AG10803 (cell line): ENCODE data around the gene MYBPC2.

Source experiments
- DNase-seq: peaks from one replicate; pipeline ENCODE4 v3.0.0; 2010; ENCODE audit warnings: low read depth
- H3K4me3 ChIP-seq: 2 replicates; pipeline ENCODE4 v1.5.1; 2011; ENCODE audit warnings: mild to moderate bottlenecking, low read length, control low read depth
- TF ChIP-seq, protein P1 (sequence below): conservative IDR thresholded peaks from 2 replicates; pipeline ENCODE4 v1.5.1; 2011; ENCODE audit warnings: mild to moderate bottlenecking, low read length, control low read depth, inconsistent platforms

Gene MYBPC2

DNA sequence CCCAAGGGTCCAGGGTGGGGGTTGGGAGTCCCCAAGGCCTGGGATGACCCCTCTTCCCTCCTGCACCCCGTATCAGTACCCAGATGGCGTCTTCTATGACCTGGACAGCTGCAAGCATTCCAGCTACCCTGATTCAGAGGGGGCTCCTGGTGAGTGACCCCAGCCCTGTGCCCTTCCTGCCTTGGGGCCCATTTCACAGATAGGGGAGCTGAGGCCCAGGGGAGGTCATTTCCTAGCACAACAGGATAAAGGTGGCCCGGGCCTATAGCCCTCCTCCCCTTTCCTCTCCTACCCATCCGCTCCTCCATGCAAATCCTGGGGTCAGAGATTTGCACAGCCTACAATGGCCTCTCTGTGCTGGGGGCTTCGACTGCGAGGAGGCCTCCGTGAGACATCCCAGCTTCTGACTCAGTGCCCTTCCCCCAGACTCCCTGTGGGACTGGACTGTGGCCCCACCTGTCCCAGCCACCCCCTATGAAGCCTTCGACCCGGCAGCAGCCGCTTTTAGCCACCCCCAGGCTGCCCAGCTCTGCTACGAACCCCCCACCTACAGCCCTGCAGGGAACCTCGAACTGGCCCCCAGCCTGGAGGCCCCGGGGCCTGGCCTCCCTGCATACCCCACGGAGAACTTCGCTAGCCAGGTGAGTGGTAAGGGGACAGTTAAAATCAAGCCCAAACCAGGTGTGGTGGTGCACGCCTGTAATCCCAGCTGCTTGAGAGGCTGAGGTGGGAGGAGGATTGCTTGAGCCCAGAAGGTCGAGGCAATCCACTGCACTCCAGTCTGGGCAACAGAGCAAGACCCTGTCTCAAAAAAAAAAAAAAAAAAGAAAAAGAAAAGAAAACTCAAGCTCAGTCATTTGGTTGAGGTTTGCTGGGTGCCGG is 10.1 kb upstream of the MYBPC2 start:
- no peak for DNase-seq
- no peak overlapping the region for H3K4me3 ChIP-seq
- TF ChIP-seq, protein P1, sequence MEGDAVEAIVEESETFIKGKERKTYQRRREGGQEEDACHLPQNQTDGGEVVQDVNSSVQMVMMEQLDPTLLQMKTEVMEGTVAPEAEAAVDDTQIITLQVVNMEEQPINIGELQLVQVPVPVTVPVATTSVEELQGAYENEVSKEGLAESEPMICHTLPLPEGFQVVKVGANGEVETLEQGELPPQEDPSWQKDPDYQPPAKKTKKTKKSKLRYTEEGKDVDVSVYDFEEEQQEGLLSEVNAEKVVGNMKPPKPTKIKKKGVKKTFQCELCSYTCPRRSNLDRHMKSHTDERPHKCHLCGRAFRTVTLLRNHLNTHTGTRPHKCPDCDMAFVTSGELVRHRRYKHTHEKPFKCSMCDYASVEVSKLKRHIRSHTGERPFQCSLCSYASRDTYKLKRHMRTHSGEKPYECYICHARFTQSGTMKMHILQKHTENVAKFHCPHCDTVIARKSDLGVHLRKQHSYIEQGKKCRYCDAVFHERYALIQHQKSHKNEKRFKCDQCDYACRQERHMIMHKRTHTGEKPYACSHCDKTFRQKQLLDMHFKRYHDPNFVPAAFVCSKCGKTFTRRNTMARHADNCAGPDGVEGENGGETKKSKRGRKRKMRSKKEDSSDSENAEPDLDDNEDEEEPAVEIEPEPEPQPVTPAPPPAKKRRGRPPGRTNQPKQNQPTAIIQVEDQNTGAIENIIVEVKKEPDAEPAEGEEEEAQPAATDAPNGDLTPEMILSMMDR: no peak

DNA sequence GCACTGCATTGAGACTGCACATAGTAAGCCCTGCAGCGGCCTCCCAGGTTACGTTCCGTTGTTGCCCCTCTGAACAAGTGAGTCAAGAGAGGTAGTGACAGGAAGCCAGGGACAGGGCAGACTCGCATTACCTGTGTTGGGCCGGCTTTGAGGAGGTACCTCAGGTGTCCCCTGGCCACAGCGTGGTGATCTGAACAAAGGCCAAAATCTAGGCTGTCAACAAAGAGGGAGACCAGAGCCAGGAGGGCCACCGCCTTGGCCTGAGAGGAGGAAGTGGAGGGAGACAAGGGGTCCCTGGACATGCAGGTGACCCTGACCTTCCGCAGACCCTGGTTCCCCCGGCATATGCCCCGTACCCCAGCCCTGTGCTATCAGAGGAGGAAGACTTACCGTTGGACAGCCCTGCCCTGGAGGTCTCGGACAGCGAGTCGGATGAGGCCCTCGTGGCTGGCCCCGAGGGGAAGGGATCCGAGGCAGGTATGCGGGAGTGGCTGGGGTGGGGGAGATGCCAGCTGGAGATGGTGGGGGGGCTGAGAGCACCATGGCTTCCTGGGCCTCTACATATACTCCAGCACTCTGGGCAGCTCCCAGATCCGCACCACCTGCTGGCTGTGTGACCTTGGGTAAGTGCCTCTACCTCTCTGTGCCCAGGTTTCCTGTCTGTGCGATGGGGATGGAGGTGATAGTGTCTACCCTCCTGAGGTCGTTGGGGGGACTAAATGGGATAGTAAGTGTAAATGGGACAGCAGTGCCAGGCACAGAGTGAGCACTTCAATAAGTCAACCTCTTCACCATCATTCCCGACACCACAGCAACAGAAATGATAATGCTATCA is 9.2 kb upstream of the MYBPC2 start:
- DNase-seq: no peak
- TF ChIP-seq, protein P1: no peak
- H3K4me3 ChIP-seq: no peak overlapping the region

DNA sequence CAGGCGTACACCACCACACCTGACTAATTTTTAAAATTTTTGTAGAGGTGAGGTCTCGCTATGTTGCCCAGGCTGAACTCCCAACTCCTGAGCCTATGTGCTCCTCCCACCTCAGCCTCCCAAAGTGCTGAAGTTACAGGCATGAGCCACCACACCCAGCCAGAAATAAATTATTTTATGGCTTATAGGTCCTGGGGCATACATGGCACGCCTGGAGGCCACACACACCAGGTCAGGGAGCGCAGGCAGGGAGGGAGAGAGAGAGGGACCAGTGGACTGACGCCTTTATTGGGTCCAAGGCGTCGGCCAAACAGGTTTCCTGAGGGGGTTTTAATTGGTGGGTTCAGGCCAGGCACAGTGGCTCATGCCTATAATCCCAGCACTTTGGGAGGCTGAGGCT is 7.1 kb upstream of the MYBPC2 start:
- DNase-seq: no peak
- TF ChIP-seq, protein P1: no peak

DNA sequence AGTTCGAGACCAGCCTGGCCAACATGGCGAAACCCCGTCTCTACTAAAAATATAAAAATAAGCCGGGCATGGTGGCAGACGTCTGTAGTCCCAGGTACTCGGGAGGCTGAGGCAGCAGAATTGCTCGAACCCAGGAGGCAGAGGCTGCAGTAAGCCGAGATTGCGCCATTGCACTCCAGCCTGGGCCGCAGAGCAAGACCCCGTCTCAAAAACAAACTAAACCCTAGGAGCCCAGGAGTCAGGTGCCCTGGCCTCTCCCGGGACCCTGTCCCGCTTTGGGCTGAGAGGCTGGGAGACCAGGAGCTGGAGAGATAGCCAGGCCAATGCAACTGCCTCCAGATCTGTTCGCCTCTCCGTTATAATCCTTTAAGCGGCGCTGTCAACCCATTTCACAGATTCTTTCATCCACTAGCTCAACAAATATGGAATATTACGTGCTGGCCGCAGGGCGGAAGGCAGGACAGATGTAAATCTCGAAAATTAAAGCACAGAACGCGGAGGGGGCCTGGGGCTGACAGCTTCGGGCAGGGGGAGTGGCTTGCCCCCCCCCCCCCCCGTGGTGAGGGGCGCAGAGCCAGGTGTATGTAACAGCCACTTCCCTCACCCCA is 5.3 kb upstream of the MYBPC2 start:
- TF ChIP-seq, protein P1: no peak
- 0 out of 2 replicates have a peak overlapping the region, but pooled peaks have one; percentile 29 for H3K4me3 ChIP-seq

More for the DNA sequence above, 7.1 kb upstream of the MYBPC2 start:
- no peak overlapping the region for H3K4me3 ChIP-seq

DNA sequence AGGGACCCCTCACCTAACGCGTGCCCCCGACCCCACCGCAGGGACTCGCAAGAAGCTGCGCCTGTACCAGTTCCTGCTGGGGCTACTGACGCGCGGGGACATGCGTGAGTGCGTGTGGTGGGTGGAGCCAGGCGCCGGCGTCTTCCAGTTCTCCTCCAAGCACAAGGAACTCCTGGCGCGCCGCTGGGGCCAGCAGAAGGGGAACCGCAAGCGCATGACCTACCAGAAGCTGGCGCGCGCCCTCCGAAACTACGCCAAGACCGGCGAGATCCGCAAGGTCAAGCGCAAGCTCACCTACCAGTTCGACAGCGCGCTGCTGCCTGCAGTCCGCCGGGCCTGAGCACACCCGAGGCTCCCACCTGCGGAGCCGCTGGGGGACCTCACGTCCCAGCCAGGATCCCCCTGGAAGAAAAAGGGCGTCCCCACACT is 4.7 kb upstream of the MYBPC2 start:
- H3K4me3 ChIP-seq: peak overlapping the region; percentile 29; the same call in 1 of the 2 replicates

More for the DNA sequence above, 5.3 kb upstream of the MYBPC2 start:
- DNase-seq: no peak

DNA sequence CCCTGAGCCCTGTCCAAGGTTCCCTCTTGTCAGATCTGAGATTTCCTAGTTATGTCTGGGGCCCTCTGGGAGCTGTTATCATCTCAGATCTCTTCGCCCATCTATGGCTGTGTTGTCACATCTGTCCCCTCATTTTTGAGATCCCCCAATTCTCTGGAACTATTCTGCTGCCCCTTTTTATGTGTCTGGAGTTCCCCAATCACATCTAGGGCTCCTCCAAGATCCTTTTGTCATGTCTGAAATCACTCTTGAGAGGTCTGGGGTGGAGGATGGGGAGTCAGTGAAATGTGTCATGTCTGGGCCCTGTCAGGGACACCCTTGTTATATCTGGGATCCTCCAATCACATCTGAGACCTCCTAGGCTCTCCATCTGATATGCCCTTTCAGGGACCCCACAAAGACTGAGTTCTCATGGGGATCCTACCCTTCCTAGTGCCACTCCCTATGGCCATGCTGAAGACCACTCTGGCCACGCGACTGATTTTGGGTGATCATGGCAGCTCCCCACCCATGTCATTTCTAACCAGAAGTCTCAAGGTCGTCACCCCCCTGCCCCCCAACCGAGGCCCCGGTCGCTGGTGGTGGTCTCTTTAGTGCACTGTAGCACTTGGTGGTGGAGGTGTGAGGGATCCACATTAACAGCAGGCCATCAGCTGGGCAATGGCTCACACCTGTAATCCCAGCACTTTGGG is 3.8 kb upstream of the MYBPC2 start:
- no peak overlapping the region for H3K4me3 ChIP-seq
- TF ChIP-seq, protein P1: no peak
- no peak for DNase-seq

More for the DNA sequence above, 4.7 kb upstream of the MYBPC2 start:
- TF ChIP-seq, protein P1: no peak
- peak; percentile 69 for DNase-seq
